Measurements from ENCODE around the gene ARHGAP22. TPM values are rescaled to one million over a fixed set of nuclear protein-coding genes. Genes with fewer than 3 reads are reported as not detected.

ARHGAP22 gene
- total RNA-seq, 4 donors from 2014 or later, result 0.26 to 3.6 (median 3.0) TPM; not detected in 1

GRCh38 chr10:48450741-48451466 is 154.0 kb downstream of the ARHGAP22 start:
- Histone ChIP-seq H3K27me3 (no peaks in the 10 kb centered on the region), H3K4me3 (no peak overlapping the region), H3K9me3 (no peaks in the 10 kb centered on the region), H3K36me3 (no peaks in the 10 kb centered on the region), H3K27ac (no peak overlapping the region), H3K4me1 (no peaks in the 10 kb centered on the region)
- TF ChIP-seq POLR2A (IDR thresholded peaks at IDR 0.05) (no peak), CTCF (IDR thresholded peaks at IDR 0.05) (no peak)
- intact Hi-C loops (cut with DNase I; ENCODE audit: low total_unique reads), result no loop called here
- DNase-seq, result no peak

DNA sequence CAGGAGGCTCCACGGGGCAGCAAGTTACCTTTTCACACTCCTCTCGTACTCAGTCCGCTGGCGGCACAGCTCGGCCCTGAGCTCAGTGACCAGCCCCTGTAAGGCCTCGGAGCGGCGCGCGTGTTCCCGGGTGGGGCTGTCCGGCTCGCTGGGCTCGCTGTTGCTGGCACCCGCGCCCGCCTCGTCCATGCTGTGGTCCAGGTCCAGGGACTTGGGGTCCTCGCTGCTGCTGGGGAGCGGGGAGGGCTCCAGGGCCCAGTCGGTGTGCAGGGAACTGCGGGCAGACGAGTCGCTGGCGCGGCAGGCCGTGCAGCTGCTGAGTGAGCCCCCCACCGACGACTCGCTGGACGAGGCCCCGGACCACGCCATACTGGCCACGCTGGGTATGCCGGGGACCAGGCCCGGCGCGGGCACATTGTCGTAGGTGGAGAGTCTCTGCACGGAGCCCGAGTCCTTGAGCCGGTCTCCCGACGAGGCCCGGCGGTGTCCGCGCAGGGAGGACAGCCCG is 154.6 kb downstream of the ARHGAP22 start:
- Histone ChIP-seq H3K4me3 (no peak overlapping the region), H3K9me3 (no peaks in the 10 kb centered on the region), H3K4me1 (no peaks in the 10 kb centered on the region), H3K27me3 (no peaks in the 10 kb centered on the region), H3K27ac (no peak overlapping the region), H3K36me3 (no peaks in the 10 kb centered on the region)
- TF ChIP-seq POLR2A (IDR thresholded peaks at IDR 0.05) (no peak), CTCF (IDR thresholded peaks at IDR 0.05) (no peak)
- DNase-seq, result no peak
- intact Hi-C loops (cut with DNase I; ENCODE audit: low total_unique reads), result no loop called here

- Histone ChIP-seq H3K27me3 (no peaks in the 10 kb centered on the region), H3K9me3 (no peaks in the 10 kb centered on the region), H3K4me1 (no peaks in the 10 kb centered on the region), H3K27ac (no peak overlapping the region), H3K36me3 (no peaks in the 10 kb centered on the region), H3K4me3 (no peak overlapping the region)
- intact Hi-C loops (cut with DNase I; ENCODE audit: low total_unique reads), result no loop called here
- TF ChIP-seq CTCF (IDR thresholded peaks at IDR 0.05) (no peak), POLR2A (IDR thresholded peaks at IDR 0.05) (no peak)
- DNase-seq, result no peak
These were observed 155.2 kb downstream of the ARHGAP22 start for GRCh38 chr10:48449501-48450232.

DNA sequence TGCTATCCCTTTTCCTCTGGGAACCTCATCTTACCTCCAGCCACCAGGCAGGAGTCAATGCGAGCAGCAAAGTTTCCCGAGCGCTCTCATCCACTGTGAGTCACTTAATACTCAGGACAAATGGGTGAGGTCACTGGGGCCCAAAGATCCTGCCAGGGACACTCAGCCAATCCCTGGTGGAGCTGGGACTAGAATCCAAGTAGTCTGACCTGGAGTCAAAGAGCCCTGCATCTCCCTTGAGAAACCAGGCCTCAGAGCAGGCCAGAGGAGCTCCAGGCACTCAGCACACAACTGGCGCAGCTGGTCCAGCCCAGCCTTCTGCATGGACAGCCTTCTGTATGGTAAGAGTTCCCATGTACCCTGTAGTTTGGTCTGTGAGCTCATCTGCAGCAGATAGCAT is 156.1 kb downstream of the ARHGAP22 start:
- Histone ChIP-seq H3K27ac (no peak overlapping the region), H3K9me3 (no peaks in the 10 kb centered on the region), H3K27me3 (no peaks in the 10 kb centered on the region), H3K4me1 (no peaks in the 10 kb centered on the region), H3K36me3 (no peaks in the 10 kb centered on the region), H3K4me3 (no peak overlapping the region)
- no peak for DNase-seq
- no peak for TF ChIP-seq POLR2A (IDR thresholded peaks at IDR 0.05)
- no peak for TF ChIP-seq CTCF (IDR thresholded peaks at IDR 0.05)
- intact Hi-C loops (cut with DNase I; ENCODE audit: low total_unique reads), result no loop called here
